Measurements from ENCODE around the gene IL17REL.

The IL17REL gene

GRCh38 chr22:49998718-49999062 is 13.9 kb downstream of the IL17REL start:
- TF ChIP-seq CTCF (IDR thresholded peaks at IDR 0.05; ENCODE audit: low read depth, low read length) = no peak
- no peak overlapping the region for H3K4me3 ChIP-seq (ENCODE audit: low read depth, low read length)

GRCh38 chr22:49997932-49998717 is 14.4 kb downstream of the IL17REL start:
- no peak overlapping the region for H3K4me3 ChIP-seq (ENCODE audit: low read depth, low read length)
- no peak for TF ChIP-seq CTCF (IDR thresholded peaks at IDR 0.05; ENCODE audit: low read depth, low read length)

GRCh38 chr22:49997251-49997599 is 15.3 kb downstream of the IL17REL start:
- TF ChIP-seq CTCF (IDR thresholded peaks at IDR 0.05; ENCODE audit: low read depth, low read length) = no peak
- H3K4me3 ChIP-seq (ENCODE audit: low read depth, low read length) = no peak overlapping the region

GRCh38 chr22:49996518-49997250 is 15.9 kb downstream of the IL17REL start:
- no peak overlapping the region for H3K4me3 ChIP-seq (ENCODE audit: low read depth, low read length)
- no peak for TF ChIP-seq CTCF (IDR thresholded peaks at IDR 0.05; ENCODE audit: low read depth, low read length)

GRCh38 chr22:49996119-49996517 is 16.4 kb downstream of the IL17REL start:
- no peak overlapping the region for H3K4me3 ChIP-seq (ENCODE audit: low read depth, low read length)
- TF ChIP-seq CTCF (IDR thresholded peaks at IDR 0.05; ENCODE audit: low read depth, low read length) = no peak

GRCh38 chr22:49995361-49996118 is 17.0 kb downstream of the IL17REL start:
- no peak for TF ChIP-seq CTCF (IDR thresholded peaks at IDR 0.05; ENCODE audit: low read depth, low read length)

DNA sequence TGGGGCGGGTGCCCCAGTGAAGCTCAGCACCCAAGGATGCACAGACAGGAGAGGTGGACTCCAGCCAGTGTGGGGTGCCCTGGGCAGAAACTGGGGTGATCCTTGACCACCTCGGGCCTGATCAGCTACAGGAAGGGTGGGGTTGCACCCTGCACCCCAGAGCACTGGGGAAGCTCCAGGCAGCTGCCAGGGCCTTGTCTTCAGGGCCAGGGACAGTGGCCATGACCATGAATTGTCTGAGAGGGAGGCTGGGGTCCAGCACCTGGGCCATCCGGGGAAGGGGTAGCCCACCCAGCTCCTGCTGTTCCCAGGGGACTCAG is 17.6 kb downstream of the IL17REL start:
- H3K4me3 ChIP-seq (ENCODE audit: low read depth, low read length) = no peak overlapping the region
- no peak for TF ChIP-seq CTCF (IDR thresholded peaks at IDR 0.05; ENCODE audit: low read depth, low read length)

More at GRCh38 chr22:49995361-49996118, 17.0 kb downstream of the IL17REL start:
- no peak overlapping the region for H3K4me3 ChIP-seq (ENCODE audit: low read depth, low read length)

Measured in WI38 (cell line).